Measurements from ENCODE around the gene ACTR8.

The ACTR8 gene

DNA sequence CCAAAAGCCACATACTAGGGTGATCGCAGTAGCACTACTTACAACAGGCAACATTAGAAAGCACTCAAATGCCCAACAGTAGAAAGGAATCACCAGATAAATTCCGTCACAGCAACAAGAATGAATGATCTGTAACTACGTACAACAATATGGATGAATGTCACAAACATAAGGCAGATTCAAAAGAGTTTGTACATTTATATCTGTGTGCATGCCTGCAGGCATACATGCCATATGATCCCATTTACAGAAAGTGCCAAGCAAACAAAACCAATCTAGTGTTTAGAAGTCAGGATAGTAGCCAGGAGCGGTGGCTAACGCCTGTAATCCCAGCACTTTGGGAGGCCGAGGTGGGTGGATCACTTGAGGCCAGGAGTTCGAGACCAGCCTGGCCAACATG is 32.0 kb downstream of the ACTR8 start:
- H3K36me3 ChIP-seq (ENCODE audit: insufficient read depth, low read length): no peaks in the 10 kb centered on the region
- no peaks in the 10 kb centered on the region for H4K20me1 ChIP-seq (ENCODE audit: insufficient read depth, low read length, poor library complexity, severe bottlenecking)
- H3K4me3 ChIP-seq (ENCODE audit: low read length, poor library complexity, severe bottlenecking): no peak overlapping the region
- H3K4me2 ChIP-seq (ENCODE audit: low read depth, low read length, poor library complexity, severe bottlenecking): no peak overlapping the region
- no peaks in the 10 kb centered on the region for H3K4me1 ChIP-seq (ENCODE audit: insufficient read depth, low read length, poor library complexity, severe bottlenecking)
- H3K27me3 ChIP-seq (ENCODE audit: insufficient read depth, low read length, poor library complexity, severe bottlenecking): no peaks in the 10 kb centered on the region
- no peak overlapping the region for H3K9ac ChIP-seq (ENCODE audit: low read depth, low read length, poor library complexity, severe bottlenecking)
- no peaks in the 10 kb centered on the region for H3K9me3 ChIP-seq (ENCODE audit: insufficient read depth, low read depth, low read length)
- no peak for TF ChIP-seq EZH2phosphoT487 (IDR thresholded peaks at IDR 0.05; ENCODE audit: borderline replicate concordance)
- TF ChIP-seq, protein P1, sequence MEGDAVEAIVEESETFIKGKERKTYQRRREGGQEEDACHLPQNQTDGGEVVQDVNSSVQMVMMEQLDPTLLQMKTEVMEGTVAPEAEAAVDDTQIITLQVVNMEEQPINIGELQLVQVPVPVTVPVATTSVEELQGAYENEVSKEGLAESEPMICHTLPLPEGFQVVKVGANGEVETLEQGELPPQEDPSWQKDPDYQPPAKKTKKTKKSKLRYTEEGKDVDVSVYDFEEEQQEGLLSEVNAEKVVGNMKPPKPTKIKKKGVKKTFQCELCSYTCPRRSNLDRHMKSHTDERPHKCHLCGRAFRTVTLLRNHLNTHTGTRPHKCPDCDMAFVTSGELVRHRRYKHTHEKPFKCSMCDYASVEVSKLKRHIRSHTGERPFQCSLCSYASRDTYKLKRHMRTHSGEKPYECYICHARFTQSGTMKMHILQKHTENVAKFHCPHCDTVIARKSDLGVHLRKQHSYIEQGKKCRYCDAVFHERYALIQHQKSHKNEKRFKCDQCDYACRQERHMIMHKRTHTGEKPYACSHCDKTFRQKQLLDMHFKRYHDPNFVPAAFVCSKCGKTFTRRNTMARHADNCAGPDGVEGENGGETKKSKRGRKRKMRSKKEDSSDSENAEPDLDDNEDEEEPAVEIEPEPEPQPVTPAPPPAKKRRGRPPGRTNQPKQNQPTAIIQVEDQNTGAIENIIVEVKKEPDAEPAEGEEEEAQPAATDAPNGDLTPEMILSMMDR (conservative IDR thresholded peaks at IDR 0.05; ENCODE audit: low read length): no peak
- no peaks in the 10 kb centered on the region for H3K9me2 ChIP-seq (replicated peaks; ENCODE audit: low read depth, low read length)
- H2AFZ ChIP-seq (ENCODE audit: low read length): no peak overlapping the region
- H3K79me2 ChIP-seq (ENCODE audit: insufficient read depth, low read length): no peaks in the 10 kb centered on the region
- H3F3A ChIP-seq (ENCODE audit: low read depth): no peaks in the 10 kb centered on the region

DNA sequence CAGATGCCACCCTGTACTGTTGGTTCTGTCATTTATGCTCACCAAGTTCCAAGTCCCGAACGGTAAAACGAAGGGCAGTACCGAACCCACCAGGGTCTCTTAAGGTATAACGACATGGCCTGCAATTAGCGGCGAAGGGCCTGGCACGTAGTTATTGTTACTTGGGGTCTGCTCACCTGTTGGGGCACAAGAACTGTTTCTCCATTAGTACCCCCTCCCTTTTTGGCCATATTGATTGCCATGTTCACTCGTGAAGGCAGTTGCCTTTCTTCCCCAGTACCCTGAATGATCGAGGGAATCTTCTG is 35.1 kb downstream of the ACTR8 start:
- Histone ChIP-seq H3K27me3 (ENCODE audit: insufficient read depth, low read length, poor library complexity, severe bottlenecking) (no peaks in the 10 kb centered on the region), H3K36me3 (ENCODE audit: insufficient read depth, low read length) (no peaks in the 10 kb centered on the region), H4K20me1 (ENCODE audit: insufficient read depth, low read length, poor library complexity, severe bottlenecking) (no peaks in the 10 kb centered on the region), H3K9ac (ENCODE audit: low read depth, low read length, poor library complexity, severe bottlenecking) (no peak overlapping the region), H3K4me2 (ENCODE audit: low read depth, low read length, poor library complexity, severe bottlenecking) (no peak overlapping the region), H3K4me1 (ENCODE audit: insufficient read depth, low read length, poor library complexity, severe bottlenecking) (no peaks in the 10 kb centered on the region), H3F3A (ENCODE audit: low read depth) (no peaks in the 10 kb centered on the region), H3K9me2 (replicated peaks; ENCODE audit: low read depth, low read length) (no peaks in the 10 kb centered on the region), H3K9me3 (ENCODE audit: insufficient read depth, low read depth, low read length) (no peaks in the 10 kb centered on the region), H2AFZ (ENCODE audit: low read length) (no peak overlapping the region), H3K4me3 (ENCODE audit: low read length, poor library complexity, severe bottlenecking) (no peak overlapping the region), H3K79me2 (ENCODE audit: insufficient read depth, low read length) (no peaks in the 10 kb centered on the region)
- no peak for TF ChIP-seq EZH2phosphoT487 (IDR thresholded peaks at IDR 0.05; ENCODE audit: borderline replicate concordance)
- TF ChIP-seq, protein P1 (conservative IDR thresholded peaks at IDR 0.05; ENCODE audit: low read length): no peak

DNA sequence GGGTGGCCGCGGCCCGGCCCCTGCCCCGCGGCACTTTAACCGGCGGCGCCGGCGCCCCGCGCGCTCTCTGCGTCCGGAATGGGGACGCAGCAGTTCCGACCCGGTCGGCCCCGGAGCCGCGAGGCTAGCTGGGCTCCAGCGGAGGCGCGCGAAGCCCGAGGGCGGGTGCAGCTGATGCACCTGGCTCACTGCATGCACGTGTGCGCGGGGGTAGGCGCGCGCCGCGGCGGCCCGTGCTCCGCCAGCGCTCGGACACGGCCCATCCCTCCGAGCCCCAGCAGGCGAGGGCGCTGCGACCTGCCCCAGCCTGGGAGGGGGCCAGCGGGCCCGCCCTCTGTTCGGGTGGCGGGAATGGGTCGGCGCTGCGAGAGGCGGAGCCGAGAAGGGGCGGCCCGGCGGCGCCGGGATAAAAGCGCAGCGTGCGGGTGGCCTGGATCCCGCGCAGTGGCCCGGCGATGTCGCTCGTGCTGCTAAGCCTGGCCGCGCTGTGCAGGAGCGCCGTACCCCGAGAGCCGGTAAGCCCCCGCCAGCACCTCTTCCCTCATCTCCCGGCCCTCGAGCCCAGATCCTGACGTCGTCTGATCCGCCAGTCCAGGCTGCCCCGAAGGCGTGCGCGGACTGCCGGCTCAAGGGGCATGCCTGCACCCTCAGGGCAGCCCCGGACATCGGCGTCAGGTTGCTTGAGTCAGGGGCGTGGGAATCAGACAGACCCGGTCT is 35.7 kb downstream of the ACTR8 start, which contains the start of the genes CHDH and IL17RB:
CHDH (minus strand) TSS at position 286 of the 717 bp plus-strand sequence. CDS start 22,411 bp downstream, outside the sequence.
IL17RB (plus strand) TSS at position 435 of the 717 bp plus-strand sequence; CDS start at position 456, 21 bp downstream.
- TF ChIP-seq, protein P1 (conservative IDR thresholded peaks at IDR 0.05; ENCODE audit: low read length): no peak
- no peak for TF ChIP-seq EZH2phosphoT487 (IDR thresholded peaks at IDR 0.05; ENCODE audit: borderline replicate concordance)
- Histone ChIP-seq H2AFZ (ENCODE audit: low read length) (no peak within 1 kb of the TSS), H3K9ac (ENCODE audit: low read depth, low read length, poor library complexity, severe bottlenecking) (no peak within 1 kb of the TSS), H3K4me1 (ENCODE audit: insufficient read depth, low read length, poor library complexity, severe bottlenecking) (no peaks in the 10 kb centered on the region), H3K9me3 (ENCODE audit: insufficient read depth, low read depth, low read length) (no peaks in the 10 kb centered on the region), H3K79me2 (ENCODE audit: insufficient read depth, low read length) (no peaks in the 10 kb centered on the region), H3F3A (ENCODE audit: low read depth) (no peaks in the 10 kb centered on the region), H3K27me3 (ENCODE audit: insufficient read depth, low read length, poor library complexity, severe bottlenecking) (no peaks in the 10 kb centered on the region), H3K9me2 (replicated peaks; ENCODE audit: low read depth, low read length) (no peaks in the 10 kb centered on the region), H3K4me2 (ENCODE audit: low read depth, low read length, poor library complexity, severe bottlenecking) (no peak within 1 kb of the TSS), H3K4me3 (ENCODE audit: low read length, poor library complexity, severe bottlenecking) (no peak within 1 kb of the TSS), H3K36me3 (ENCODE audit: insufficient read depth, low read length) (no peaks in the 10 kb centered on the region), H4K20me1 (ENCODE audit: insufficient read depth, low read length, poor library complexity, severe bottlenecking) (no peaks in the 10 kb centered on the region)
